ENCODE results near the gene FBP2. TPM values are rescaled to one million over a fixed set of nuclear protein-coding genes. Genes with fewer than 3 reads are reported as not detected.

FBP2 gene
- total RNA-seq, 2 donors from 2014 or later, result not detected

- Histone ChIP-seq H3K4me1 (ENCODE audit: control insufficient read depth, insufficient read depth, low read length) (no peaks in the 10 kb centered on the region), H3K9me3 (ENCODE audit: control insufficient read depth, low read length) (no peaks in the 10 kb centered on the region), H3K36me3 (ENCODE audit: control insufficient read depth, insufficient read depth, low read length) (no peaks in the 10 kb centered on the region), H3K27me3 (ENCODE audit: control insufficient read depth, insufficient read depth, low read length, poor library complexity, severe bottlenecking) (no peaks in the 10 kb centered on the region), H3K27ac (ENCODE audit: low read depth, low read length) (no peak overlapping the region), H3K9ac (ENCODE audit: extremely low read depth, low read length, poor library complexity, severe bottlenecking) (no peak overlapping the region), H3K4me3 (ENCODE audit: low read length) (no peak overlapping the region)
- Mint-ChIP-seq H3K27ac (no peak overlapping the region), H3K9me3 (peaks cover 2% of the 10 kb centered on the region), H3K36me3 (ENCODE audit: low read depth) (no peaks in the 10 kb centered on the region), H3K4me3 (no peak overlapping the region), H3K4me1 (no peaks in the 10 kb centered on the region), H3K27me3 (ENCODE audit: insufficient read depth) (no peaks in the 10 kb centered on the region)
- no peak for DNase-seq
- WGBS, 2 experiments (ENCODE audit: insufficient coverage in 1 of 2, insufficient read length in 1 of 2), result 86% methylated on average over 1 of the region's 1 CpG; no CpG with 5 or more reads in 1 of the 2 experiments
- TF ChIP-seq CTCF (conservative IDR thresholded peaks at IDR 0.05), result no peak
These were observed 67.4 kb downstream of the FBP2 start for GRCh38 chr9:94526271-94526670.

GRCh38 chr9:94525396-94526035 is 68.1 kb downstream of the FBP2 start:
- TF ChIP-seq CTCF (conservative IDR thresholded peaks at IDR 0.05), result no peak
- H3K27ac Mint-ChIP-seq, result no peak overlapping the region

GRCh38 chr9:94517254-94517653 is 76.4 kb downstream of the FBP2 start:
- Histone ChIP-seq H3K27me3 (ENCODE audit: control insufficient read depth, insufficient read depth, low read length, poor library complexity, severe bottlenecking) (no peaks in the 10 kb centered on the region), H3K4me3 (ENCODE audit: low read length) (no peak overlapping the region), H3K4me1 (ENCODE audit: control insufficient read depth, insufficient read depth, low read length) (no peaks in the 10 kb centered on the region), H3K9me3 (ENCODE audit: control insufficient read depth, low read length) (peaks cover 3% of the 10 kb centered on the region), H3K9ac (ENCODE audit: extremely low read depth, low read length, poor library complexity, severe bottlenecking) (no peak overlapping the region), H3K27ac (ENCODE audit: low read depth, low read length) (no peak overlapping the region), H3K36me3 (ENCODE audit: control insufficient read depth, insufficient read depth, low read length) (no peaks in the 10 kb centered on the region)
- H3K4me3 Mint-ChIP-seq, result no peak overlapping the region
- H3K27me3 Mint-ChIP-seq (ENCODE audit: insufficient read depth), result no peaks in the 10 kb centered on the region
- H3K4me1 Mint-ChIP-seq, result peaks cover 3% of the 10 kb centered on the region
- 98 to 100% methylated on average over 1 to 4 of the region's 4 CpGs for WGBS, 2 experiments (ENCODE audit: insufficient coverage in 1 of 2, insufficient read length in 1 of 2)
- no peak for TF ChIP-seq CTCF (conservative IDR thresholded peaks at IDR 0.05)
- no peak for DNase-seq
- H3K27ac Mint-ChIP-seq, result no peak overlapping the region
- peaks cover 15% of the 10 kb centered on the region for H3K9me3 Mint-ChIP-seq
- peaks cover 6% of the 10 kb centered on the region for H3K36me3 Mint-ChIP-seq (ENCODE audit: low read depth)

More at GRCh38 chr9:94525396-94526035, 68.1 kb downstream of the FBP2 start:
- Mint-ChIP-seq H3K27me3 (ENCODE audit: insufficient read depth) (no peaks in the 10 kb centered on the region), H3K36me3 (ENCODE audit: low read depth) (peaks cover 2% of the 10 kb centered on the region), H3K4me3 (no peak overlapping the region), H3K9me3 (peaks cover 3% of the 10 kb centered on the region), H3K4me1 (no peaks in the 10 kb centered on the region)
- no peaks in the 10 kb centered on the region for H3K36me3 ChIP-seq (ENCODE audit: control insufficient read depth, insufficient read depth, low read length)
- H3K9ac ChIP-seq (ENCODE audit: extremely low read depth, low read length, poor library complexity, severe bottlenecking), result no peak overlapping the region
- no peak for DNase-seq
- no peaks in the 10 kb centered on the region for H3K4me1 ChIP-seq (ENCODE audit: control insufficient read depth, insufficient read depth, low read length)
- 95 to 100% methylated on average over 4 to 7 of the region's 7 CpGs for WGBS, 2 experiments (ENCODE audit: insufficient coverage in 1 of 2, insufficient read length in 1 of 2)
- no peaks in the 10 kb centered on the region for H3K27me3 ChIP-seq (ENCODE audit: control insufficient read depth, insufficient read depth, low read length, poor library complexity, severe bottlenecking)
- no peak overlapping the region for H3K4me3 ChIP-seq (ENCODE audit: low read length)
- no peaks in the 10 kb centered on the region for H3K9me3 ChIP-seq (ENCODE audit: control insufficient read depth, low read length)
- H3K27ac ChIP-seq (ENCODE audit: low read depth, low read length), result no peak overlapping the region
